Raji (cell line): ENCODE data around the gene SYN1.

Experiments
- POLR2A ChIP-seq: IDR thresholded peaks from 2 replicates; pipeline ENCODE4 v1.6.1; 2011; ENCODE audit warnings: low read depth, low read length, control low read depth; ENCODE audit not compliant: insufficient read depth

The SYN1 gene

GRCh38 chrX:47613082-47613481, 6.6 kb downstream of the SYN1 start:
- no peak for TF ChIP-seq POLR2A

GRCh38 chrX:47612418-47612817, 7.2 kb downstream of the SYN1 start:
- no peak for TF ChIP-seq POLR2A

GRCh38 chrX:47611926-47612325, 7.7 kb downstream of the SYN1 start:
- no peak for TF ChIP-seq POLR2A

- TF ChIP-seq POLR2A = no peak
These were observed 8.2 kb downstream of the SYN1 start for GRCh38 chrX:47611489-47611888.

- no peak for TF ChIP-seq POLR2A
These were observed 9.1 kb downstream of the SYN1 start for GRCh38 chrX:47610511-47610910.

- TF ChIP-seq POLR2A = no peak
These were observed 11.4 kb downstream of the SYN1 start for GRCh38 chrX:47608130-47608810.

GRCh38 chrX:47607091-47607490, 12.6 kb downstream of the SYN1 start:
- no peak for TF ChIP-seq POLR2A

- TF ChIP-seq POLR2A = no peak
These were observed 14.6 kb downstream of the SYN1 start for GRCh38 chrX:47605024-47605423.

- TF ChIP-seq POLR2A = no peak
These were observed 22.4 kb downstream of the SYN1 start for GRCh38 chrX:47597222-47597621.

- TF ChIP-seq POLR2A = no peak
These were observed 23.4 kb downstream of the SYN1 start for GRCh38 chrX:47596256-47596655.

- no peak for TF ChIP-seq POLR2A
These were observed 23.9 kb downstream of the SYN1 start for GRCh38 chrX:47595716-47596251.

GRCh38 chrX:47593522-47593921, 26.1 kb downstream of the SYN1 start:
- no peak for TF ChIP-seq POLR2A

- TF ChIP-seq POLR2A = no peak
These were observed 28.7 kb downstream of the SYN1 start for GRCh38 chrX:47590984-47591383.

- TF ChIP-seq POLR2A = no peak
These were observed 31.5 kb downstream of the SYN1 start for GRCh38 chrX:47587906-47588735.

- TF ChIP-seq POLR2A = no peak
These were observed 32.4 kb downstream of the SYN1 start for GRCh38 chrX:47587091-47587891.
